ENCODE results near the gene ABCC1.

The ABCC1 gene

GRCh38 chr16:15967655-15968315 lies 18.4 kb downstream of the ABCC1 start:
- Histone ChIP-seq H4K20me1 (ENCODE audit: insufficient read depth, low read length) (no peaks in the 10 kb centered on the region), H3K36me3 (ENCODE audit: insufficient read depth, low read length) (peaks cover 47% of the 10 kb centered on the region), H3K9ac (ENCODE audit: low read length) (no peak overlapping the region), H3K79me2 (ENCODE audit: insufficient read depth, low read length) (peaks cover 91% of the 10 kb centered on the region), H3K27ac (ENCODE audit: low read depth, low read length, poor library complexity, severe bottlenecking) (no peak overlapping the region), H3F3A (ENCODE audit: insufficient read depth, low read length) (no peaks in the 10 kb centered on the region), H2AFZ (ENCODE audit: low read length) (no peak overlapping the region), H3K4me1 (ENCODE audit: insufficient read depth, low read length, severe bottlenecking) (no peaks in the 10 kb centered on the region), H3K27me3 (ENCODE audit: insufficient read depth, low read length) (no peaks in the 10 kb centered on the region), H3K4me2 (ENCODE audit: low read length) (no peak overlapping the region), H3K9me3 (ENCODE audit: low read length) (peaks cover 24% of the 10 kb centered on the region), H3K4me3 (ENCODE audit: low read depth, low read length, poor library complexity, severe bottlenecking) (no peak overlapping the region), H3K9me2 (ENCODE audit: low read depth, low read length) (no peaks in the 10 kb centered on the region)
- TF ChIP-seq, protein P1, sequence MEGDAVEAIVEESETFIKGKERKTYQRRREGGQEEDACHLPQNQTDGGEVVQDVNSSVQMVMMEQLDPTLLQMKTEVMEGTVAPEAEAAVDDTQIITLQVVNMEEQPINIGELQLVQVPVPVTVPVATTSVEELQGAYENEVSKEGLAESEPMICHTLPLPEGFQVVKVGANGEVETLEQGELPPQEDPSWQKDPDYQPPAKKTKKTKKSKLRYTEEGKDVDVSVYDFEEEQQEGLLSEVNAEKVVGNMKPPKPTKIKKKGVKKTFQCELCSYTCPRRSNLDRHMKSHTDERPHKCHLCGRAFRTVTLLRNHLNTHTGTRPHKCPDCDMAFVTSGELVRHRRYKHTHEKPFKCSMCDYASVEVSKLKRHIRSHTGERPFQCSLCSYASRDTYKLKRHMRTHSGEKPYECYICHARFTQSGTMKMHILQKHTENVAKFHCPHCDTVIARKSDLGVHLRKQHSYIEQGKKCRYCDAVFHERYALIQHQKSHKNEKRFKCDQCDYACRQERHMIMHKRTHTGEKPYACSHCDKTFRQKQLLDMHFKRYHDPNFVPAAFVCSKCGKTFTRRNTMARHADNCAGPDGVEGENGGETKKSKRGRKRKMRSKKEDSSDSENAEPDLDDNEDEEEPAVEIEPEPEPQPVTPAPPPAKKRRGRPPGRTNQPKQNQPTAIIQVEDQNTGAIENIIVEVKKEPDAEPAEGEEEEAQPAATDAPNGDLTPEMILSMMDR (IDR thresholded peaks at IDR 0.05; ENCODE audit: low read length), result no peak
- no peak for TF ChIP-seq EZH2 (IDR thresholded peaks at IDR 0.05; ENCODE audit: borderline replicate concordance, low read length)

- Histone ChIP-seq H2AFZ (ENCODE audit: low read length) (no peak overlapping the region), H3K36me3 (ENCODE audit: insufficient read depth, low read length) (peaks cover 54% of the 10 kb centered on the region), H3K79me2 (ENCODE audit: insufficient read depth, low read length) (peaks cover 92% of the 10 kb centered on the region), H3F3A (ENCODE audit: insufficient read depth, low read length) (no peaks in the 10 kb centered on the region), H3K9me2 (ENCODE audit: low read depth, low read length) (no peaks in the 10 kb centered on the region), H4K20me1 (ENCODE audit: insufficient read depth, low read length) (no peaks in the 10 kb centered on the region), H3K4me2 (ENCODE audit: low read length) (no peak overlapping the region), H3K4me1 (ENCODE audit: insufficient read depth, low read length, severe bottlenecking) (no peaks in the 10 kb centered on the region), H3K27ac (ENCODE audit: low read depth, low read length, poor library complexity, severe bottlenecking) (no peak overlapping the region), H3K27me3 (ENCODE audit: insufficient read depth, low read length) (no peaks in the 10 kb centered on the region), H3K4me3 (ENCODE audit: low read depth, low read length, poor library complexity, severe bottlenecking) (no peak overlapping the region), H3K9ac (ENCODE audit: low read length) (no peak overlapping the region), H3K9me3 (ENCODE audit: low read length) (peaks cover 20% of the 10 kb centered on the region)
- TF ChIP-seq, protein P1 (IDR thresholded peaks at IDR 0.05; ENCODE audit: low read length), result no peak
- no peak for TF ChIP-seq EZH2 (IDR thresholded peaks at IDR 0.05; ENCODE audit: borderline replicate concordance, low read length)
These were observed 20.8 kb downstream of the ABCC1 start for GRCh38 chr16:15970202-15970601.

GRCh38 chr16:15970743-15971439 lies 21.5 kb downstream of the ABCC1 start:
- Histone ChIP-seq H3K9ac (ENCODE audit: low read length) (no peak overlapping the region), H3K4me2 (ENCODE audit: low read length) (no peak overlapping the region), H3K27ac (ENCODE audit: low read depth, low read length, poor library complexity, severe bottlenecking) (no peak overlapping the region)

More at GRCh38 chr16:15970743-15971439, 21.5 kb downstream of the ABCC1 start:
- Histone ChIP-seq H3K4me1 (ENCODE audit: insufficient read depth, low read length, severe bottlenecking) (no peaks in the 10 kb centered on the region), H3K36me3 (ENCODE audit: insufficient read depth, low read length) (peaks cover 59% of the 10 kb centered on the region), H3K79me2 (ENCODE audit: insufficient read depth, low read length) (peaks cover 92% of the 10 kb centered on the region), H3K9me2 (ENCODE audit: low read depth, low read length) (no peaks in the 10 kb centered on the region), H2AFZ (ENCODE audit: low read length) (no peak overlapping the region), H3K9me3 (ENCODE audit: low read length) (peaks cover 20% of the 10 kb centered on the region), H3K4me3 (ENCODE audit: low read depth, low read length, poor library complexity, severe bottlenecking) (no peak overlapping the region), H4K20me1 (ENCODE audit: insufficient read depth, low read length) (no peaks in the 10 kb centered on the region), H3F3A (ENCODE audit: insufficient read depth, low read length) (no peaks in the 10 kb centered on the region), H3K27me3 (ENCODE audit: insufficient read depth, low read length) (no peaks in the 10 kb centered on the region)
- TF ChIP-seq, protein P1 (IDR thresholded peaks at IDR 0.05; ENCODE audit: low read length), result no peak
- TF ChIP-seq EZH2 (IDR thresholded peaks at IDR 0.05; ENCODE audit: borderline replicate concordance, low read length), result no peak
